DND-41 (cell line): ENCODE data around the gene RAB37.

Experiments
- CTCF ChIP-seq: IDR thresholded peaks from 2 replicates; pipeline ENCODE4 v1.5.1; 2012; ENCODE audit warnings: borderline replicate concordance, low read length, moderate library complexity, mild to moderate bottlenecking; ENCODE audit not compliant: poor library complexity, severe bottlenecking; ENCODE audit errors: extremely low read depth
- EZH2 ChIP-seq: IDR thresholded peaks from 3 replicates; pipeline ENCODE4 v1.6.1; 2012; ENCODE audit warnings: borderline replicate concordance, low read depth, mild to moderate bottlenecking, moderate library complexity, low read length, inconsistent platforms; ENCODE audit not compliant: severe bottlenecking

GRCh38 chr17:74699236-74699635 is 37.8 kb upstream of the RAB37 start:
- TF ChIP-seq CTCF: no peak
- TF ChIP-seq EZH2: no peak
